SH-SY5Y (cell line): ENCODE data around the gene PROX1.

Source experiments
- GATA2 ChIP-seq: IDR thresholded peaks from 2 replicates; pipeline ENCODE4 v1.6.1; 2011; ENCODE audit warnings: mild to moderate bottlenecking, low read depth, low read length
- GATA3 ChIP-seq: IDR thresholded peaks from 2 replicates; pipeline ENCODE4 v1.6.1; 2011; ENCODE audit warnings: low read depth, mild to moderate bottlenecking, low read length, moderate library complexity

- no peak for TF ChIP-seq GATA2
- TF ChIP-seq GATA3: no peak
These were observed 81.2 kb downstream of the PROX1 start for GRCh38 chr1:214068979-214069378.
